Measurements from ENCODE around the gene SSH2. TPM values are rescaled to one million over a fixed set of nuclear protein-coding genes. Genes with fewer than 3 reads are reported as not detected.

Gene SSH2
- total and polyA plus RNA-seq, 9 of the 15 experiments (the other 6 are each of a cell fraction or from before 2014, with no cell fraction given) = 3.9 to 16.1 (median 10.2) TPM

DNA sequence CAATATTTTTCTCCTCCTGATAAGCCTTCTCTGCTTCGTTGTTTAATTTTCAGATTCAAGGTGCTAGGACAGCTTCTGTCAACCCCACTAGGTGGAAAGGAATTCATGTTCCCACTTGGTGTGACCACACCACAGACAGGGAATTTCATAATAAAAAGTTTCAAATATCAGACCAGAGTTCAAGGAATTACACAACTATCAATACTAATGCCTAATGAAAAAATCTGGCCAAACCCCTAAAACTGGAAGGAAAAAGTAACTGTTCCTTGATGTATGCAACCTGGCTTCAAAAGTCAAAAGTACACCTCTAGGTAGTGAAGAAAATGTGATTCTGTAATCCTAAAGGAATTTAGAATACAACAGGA, 219.5 kb downstream of the SSH2 start:
- POLR2A ChIA-PET = interaction anchor here (0.7 to 3.4 kb wide), 3 partner anchors 12 to 543 kb away, joined by 3 to 23 read pairs (median 3); no protein-coding TSS in a partner anchor
- no peak for DNase-seq (ENCODE audit: extremely low read depth in 1 of 4, low spot score in 3 of 4)
- in situ Hi-C loops (cut with MboI) (no loop called here), intact Hi-C loops (cut with micrococcal nuclease) (no loop called here)
- Histone ChIP-seq H3K9me3 (replicated peaks; ENCODE audit: control insufficient read depth, insufficient read depth, low read depth, low read length) (no peaks in the 10 kb centered on the region), H3K27me3 (ENCODE audit: control insufficient read depth in 2 of 2, insufficient read depth in 2 of 2, low read length in 2 of 2) (no peaks in the 10 kb centered on the region), H3K4me1 (replicated peaks in 1 of 2; ENCODE audit: control insufficient read depth in 2 of 2, insufficient read depth in 2 of 2, low read length in 2 of 2) (peaks cover 9 to 48% of the 10 kb centered on the region in 2 experiments), H2AFZ (ENCODE audit: low read depth, low read length) (no peak overlapping the region), H3K27ac (ENCODE audit: extremely low read depth, low read depth, low read length) (peak overlapping the region; percentile 15; the same call in 1 of the 3 replicates), H3K9ac (ENCODE audit: insufficient read depth in 1 of 2, low read depth in 2 of 2, low read length in 2 of 2) (no peak overlapping the region), H3K79me2 (ENCODE audit: control insufficient read depth, insufficient read depth, low read length) (no peaks in the 10 kb centered on the region; the same call in 2 of the 3 replicates), H3K4me3 (no peak overlapping the region), H4K20me1 (replicated peaks; ENCODE audit: control insufficient read depth, insufficient read depth, low read length) (no peaks in the 10 kb centered on the region), H3K4me2 (ENCODE audit: insufficient read depth, low read length) (0 out of 2 replicates have a peak overlapping the region, but pooled peaks have one; percentile 53), H3K36me3 (ENCODE audit: control insufficient read depth, insufficient read depth, low read length) (no peaks in the 10 kb centered on the region), H3K9me1 (ENCODE audit: control insufficient read depth, insufficient read depth, low read length) (no peaks in the 10 kb centered on the region)
- 31% methylated on average over 1 of the region's 1 CpG for WGBS (ENCODE audit: insufficient coverage, low coverage, missing lambda C conversion rate)
- CTCF ChIA-PET (ENCODE audit: low intra/inter-chr PET ratio) = no interaction called here
- TF ChIP-seq, protein P1, sequence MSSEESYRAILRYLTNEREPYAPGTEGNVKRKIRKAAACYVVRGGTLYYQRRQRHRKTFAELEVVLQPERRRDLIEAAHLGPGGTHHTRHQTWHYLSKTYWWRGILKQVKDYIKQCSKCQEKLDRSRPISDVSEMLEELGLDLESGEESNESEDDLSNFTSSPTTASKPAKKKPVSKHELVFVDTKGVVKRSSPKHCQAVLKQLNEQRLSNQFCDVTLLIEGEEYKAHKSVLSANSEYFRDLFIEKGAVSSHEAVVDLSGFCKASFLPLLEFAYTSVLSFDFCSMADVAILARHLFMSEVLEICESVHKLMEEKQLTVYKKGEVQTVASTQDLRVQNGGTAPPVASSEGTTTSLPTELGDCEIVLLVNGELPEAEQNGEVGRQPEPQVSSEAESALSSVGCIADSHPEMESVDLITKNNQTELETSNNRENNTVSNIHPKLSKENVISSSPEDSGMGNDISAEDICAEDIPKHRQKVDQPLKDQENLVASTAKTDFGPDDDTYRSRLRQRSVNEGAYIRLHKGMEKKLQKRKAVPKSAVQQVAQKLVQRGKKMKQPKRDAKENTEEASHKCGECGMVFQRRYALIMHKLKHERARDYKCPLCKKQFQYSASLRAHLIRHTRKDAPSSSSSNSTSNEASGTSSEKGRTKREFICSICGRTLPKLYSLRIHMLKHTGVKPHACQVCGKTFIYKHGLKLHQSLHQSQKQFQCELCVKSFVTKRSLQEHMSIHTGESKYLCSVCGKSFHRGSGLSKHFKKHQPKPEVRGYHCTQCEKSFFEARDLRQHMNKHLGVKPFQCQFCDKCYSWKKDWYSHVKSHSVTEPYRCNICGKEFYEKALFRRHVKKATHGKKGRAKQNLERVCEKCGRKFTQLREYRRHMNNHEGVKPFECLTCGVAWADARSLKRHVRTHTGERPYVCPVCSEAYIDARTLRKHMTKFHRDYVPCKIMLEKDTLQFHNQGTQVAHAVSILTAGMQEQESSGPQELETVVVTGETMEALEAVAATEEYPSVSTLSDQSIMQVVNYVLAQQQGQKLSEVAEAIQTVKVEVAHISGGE (CRISPR knock-in tag; IDR thresholded peaks at IDR 0.05) = 0 out of 6 replicates have a peak, but pooled peaks of 1 of the 3 experiments have one; percentile 13
- TF ChIP-seq, protein P2, sequence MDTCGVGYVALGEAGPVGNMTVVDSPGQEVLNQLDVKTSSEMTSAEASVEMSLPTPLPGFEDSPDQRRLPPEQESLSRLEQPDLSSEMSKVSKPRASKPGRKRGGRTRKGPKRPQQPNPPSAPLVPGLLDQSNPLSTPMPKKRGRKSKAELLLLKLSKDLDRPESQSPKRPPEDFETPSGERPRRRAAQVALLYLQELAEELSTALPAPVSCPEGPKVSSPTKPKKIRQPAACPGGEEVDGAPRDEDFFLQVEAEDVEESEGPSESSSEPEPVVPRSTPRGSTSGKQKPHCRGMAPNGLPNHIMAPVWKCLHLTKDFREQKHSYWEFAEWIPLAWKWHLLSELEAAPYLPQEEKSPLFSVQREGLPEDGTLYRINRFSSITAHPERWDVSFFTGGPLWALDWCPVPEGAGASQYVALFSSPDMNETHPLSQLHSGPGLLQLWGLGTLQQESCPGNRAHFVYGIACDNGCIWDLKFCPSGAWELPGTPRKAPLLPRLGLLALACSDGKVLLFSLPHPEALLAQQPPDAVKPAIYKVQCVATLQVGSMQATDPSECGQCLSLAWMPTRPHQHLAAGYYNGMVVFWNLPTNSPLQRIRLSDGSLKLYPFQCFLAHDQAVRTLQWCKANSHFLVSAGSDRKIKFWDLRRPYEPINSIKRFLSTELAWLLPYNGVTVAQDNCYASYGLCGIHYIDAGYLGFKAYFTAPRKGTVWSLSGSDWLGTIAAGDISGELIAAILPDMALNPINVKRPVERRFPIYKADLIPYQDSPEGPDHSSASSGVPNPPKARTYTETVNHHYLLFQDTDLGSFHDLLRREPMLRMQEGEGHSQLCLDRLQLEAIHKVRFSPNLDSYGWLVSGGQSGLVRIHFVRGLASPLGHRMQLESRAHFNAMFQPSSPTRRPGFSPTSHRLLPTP (IDR thresholded peaks at IDR 0.05; ENCODE audit: borderline replicate concordance, extremely low read depth, insufficient read length) = no peak
- TF ChIP-seq RB1 (IDR thresholded peaks at IDR 0.05; ENCODE audit: low read depth) = 0 out of 2 replicates have a peak, but pooled peaks have one; percentile 3
- FAIRE-seq = no peak
- no peak for ATAC-seq
- BruUV-seq (replicated peaks) = TSS peak; percentile 32
